SK-N-MC (cell line): ENCODE measurements around the gene PRPS1.
"Not testable (repeated sequence)": the region's sequence is repeated elsewhere in the genome, so short reads cannot be mapped to it uniquely, and the experiment has no call there.

Source experiments
- EZH2 ChIP-seq: fragments of 200-600 bp; sonication (generic); IDR thresholded peaks from one replicate; pipeline ENCODE4 v1.6.1; 2017; ENCODE audit warnings: antibody characterized with exemption
- FOXP2 ChIP-seq: optimal IDR thresholded peaks from 2 replicates; pipeline ENCODE3; 2011; ENCODE audit warnings: mild to moderate bottlenecking, moderate library complexity; ENCODE audit not compliant: insufficient read depth; ENCODE audit errors: extremely low read length, control extremely low read depth
- POLR2AphosphoS5 ChIP-seq: IDR thresholded peaks from 2 replicates; pipeline ENCODE4 v1.6.1; 2012; ENCODE audit warnings: mild to moderate bottlenecking, low read depth, low read length, borderline replicate concordance

- TF ChIP-seq POLR2AphosphoS5, EZH2, FOXP2: not testable (repeated sequence)
These were observed 19.2 kb upstream of the PRPS1 start for GRCh38 chrX:107609061-107609460.
